Activated CD4-positive, CD25-positive, alpha-beta regulatory T cell treated with anti-CD3 and anti-CD28 coated beads, Interleukin-2, amount 50 U/mL, for 72 hours (primary cell): ENCODE results near the gene METTL26.

Experiments used
- DNase-seq: peaks from one replicate; pipeline ENCODE4 v3.0.0; 2021

The METTL26 gene

DNA sequence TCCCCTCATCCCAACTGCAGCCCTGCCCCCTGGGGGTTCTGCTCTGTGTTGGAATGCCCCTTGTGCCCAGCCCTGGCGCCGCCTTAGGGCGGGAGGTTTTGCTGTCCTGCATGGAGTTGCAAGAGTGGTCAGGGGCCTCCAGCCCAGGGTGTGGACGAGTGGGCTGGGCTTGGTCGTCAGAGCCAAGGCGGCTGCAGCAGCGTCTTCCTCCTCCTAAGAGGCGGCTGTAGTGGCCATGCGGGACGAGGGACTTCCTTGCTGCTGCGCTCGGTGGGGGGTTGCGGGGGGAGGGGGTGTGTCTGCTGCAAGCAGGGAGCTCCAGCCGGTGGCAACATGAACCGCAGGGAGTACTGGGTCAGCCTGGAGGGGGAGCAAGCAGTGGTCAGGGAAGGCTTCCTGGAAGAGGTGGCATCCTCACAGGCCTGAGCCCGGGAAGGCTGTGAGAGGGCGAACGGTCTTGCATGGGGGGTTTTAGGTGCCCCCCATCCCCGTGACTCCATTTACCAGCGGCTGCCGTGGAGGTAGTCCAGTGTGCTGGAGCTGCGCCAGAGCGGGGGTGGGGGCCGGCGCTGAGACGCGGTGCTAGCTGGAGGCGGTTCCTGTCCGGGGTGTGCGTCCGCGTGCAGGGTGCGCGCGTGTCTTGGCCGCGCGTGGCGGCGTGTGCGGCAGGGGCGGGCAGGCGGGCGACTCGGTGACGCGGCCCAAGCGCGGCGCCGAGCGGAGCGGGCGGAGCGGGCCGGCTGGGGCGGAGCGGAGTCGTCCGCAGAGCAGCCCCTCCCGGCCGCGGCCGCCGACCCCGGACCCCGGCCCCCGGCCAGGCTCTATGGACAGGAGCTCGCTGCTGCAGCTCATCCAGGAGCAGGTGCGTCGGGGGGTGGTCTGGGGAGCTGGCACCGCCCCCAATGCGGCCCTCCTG, 39.1 kb upstream of the METTL26 start, which contains the start of gene RHBDL1:
Gene RHBDL1, plus strand, starts transcription at position 704 of the 916 bp plus-strand sequence. Its CDS starts 120 bp downstream, at position 824.
- DNase-seq = no peak

DNA sequence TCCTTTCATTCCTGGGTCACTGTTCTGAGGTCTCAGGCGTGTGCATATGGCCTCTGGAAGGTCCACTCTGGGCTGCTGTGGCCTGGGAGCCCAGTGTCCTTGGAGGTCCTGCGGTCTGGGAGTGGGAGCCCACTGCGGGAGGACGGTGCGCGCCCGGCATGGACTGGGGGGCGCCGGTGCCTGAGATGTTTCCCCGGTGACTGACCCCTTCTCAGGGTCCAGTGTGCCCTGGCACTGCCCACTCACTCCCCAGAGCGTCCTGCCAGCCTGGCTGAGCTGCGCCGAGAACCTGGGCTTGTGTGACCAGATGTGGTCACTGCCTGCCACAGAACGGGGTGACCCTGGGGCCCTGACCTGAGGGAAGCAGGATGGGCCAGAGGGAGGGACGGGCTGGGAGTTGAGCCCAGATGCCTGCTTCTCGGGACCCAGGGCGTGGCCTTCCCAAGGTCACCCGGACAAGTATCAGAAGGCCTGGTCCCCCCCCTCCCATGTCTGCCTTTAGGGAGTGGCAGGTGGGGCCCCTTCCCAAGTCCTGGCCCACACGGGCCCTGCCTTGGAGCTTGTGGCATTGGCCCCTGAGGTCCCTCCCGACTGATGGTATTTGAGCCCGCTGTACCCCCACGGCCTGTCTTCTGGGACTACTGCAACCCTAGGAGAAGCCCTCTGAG, 38.2 kb upstream of the METTL26 start:
- no peak for DNase-seq

DNA sequence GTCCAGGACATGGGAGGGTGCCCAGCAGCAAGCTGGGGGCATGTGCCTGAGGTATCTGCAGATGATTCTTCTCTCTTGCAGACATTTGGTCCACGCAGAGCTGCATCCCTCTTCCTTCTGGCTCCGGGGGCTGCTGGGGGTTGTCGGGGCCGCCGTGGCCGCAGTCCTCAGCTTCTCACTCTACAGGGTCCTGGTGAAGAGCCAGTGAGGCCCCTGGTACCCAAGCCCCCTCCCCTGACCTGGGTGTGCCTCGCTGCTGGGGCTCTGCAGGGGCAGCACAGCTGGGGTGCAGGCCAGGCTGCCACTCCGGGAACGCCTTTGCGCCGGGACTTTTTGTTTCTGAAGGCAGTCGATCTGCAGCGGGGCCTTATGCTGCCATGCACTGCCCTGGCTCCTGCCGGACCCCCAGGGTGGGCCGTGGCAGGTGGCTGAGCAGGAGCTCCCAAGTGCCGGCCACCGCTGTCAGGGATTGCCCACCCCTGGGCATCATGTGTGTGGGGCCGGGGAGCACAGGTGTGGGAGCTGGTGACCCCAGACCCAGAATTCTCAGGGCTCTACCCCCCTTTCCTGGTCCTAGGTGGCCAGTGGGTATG, 37.4 kb upstream of the METTL26 start:
- DNase-seq = no peak

DNA sequence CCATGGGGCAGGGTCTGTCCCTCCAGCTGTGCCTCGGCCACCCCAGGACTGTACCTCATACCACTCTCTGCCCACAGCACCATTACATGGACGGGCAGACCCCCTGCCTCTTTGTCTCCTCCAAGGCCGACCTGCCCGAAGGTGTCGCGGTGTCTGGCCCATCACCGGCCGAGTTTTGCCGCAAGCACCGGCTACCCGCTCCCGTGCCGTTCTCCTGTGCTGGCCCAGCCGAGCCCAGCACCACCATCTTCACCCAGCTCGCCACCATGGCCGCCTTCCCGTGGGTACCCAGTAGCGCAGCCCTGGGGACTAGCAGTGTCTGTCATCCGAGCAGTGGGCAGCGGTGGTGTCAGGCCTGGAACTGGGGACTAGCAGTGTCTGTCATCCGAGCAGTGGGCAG, 36.7 kb upstream of the METTL26 start:
- DNase-seq = no peak

DNA sequence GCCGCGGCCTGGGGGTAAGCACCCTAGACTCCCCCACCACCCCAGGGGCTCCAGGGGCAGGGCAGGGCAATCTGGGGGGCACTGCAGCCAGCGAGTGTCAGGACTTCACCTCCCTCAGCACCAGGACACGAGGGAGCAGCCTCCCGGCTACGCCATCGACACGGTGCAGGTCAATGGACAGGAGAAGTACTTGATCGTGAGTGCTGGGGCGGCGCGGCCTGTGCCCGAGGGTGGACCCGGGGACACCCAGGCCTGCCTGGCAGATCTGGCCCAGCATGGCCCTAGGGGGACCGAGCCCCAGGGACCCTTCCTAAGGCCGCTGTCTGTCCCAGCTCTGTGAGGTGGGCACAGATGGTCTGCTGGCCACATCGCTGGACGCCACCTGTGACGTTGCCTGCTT, 36.3 kb upstream of the METTL26 start:
- DNase-seq = no peak

DNA sequence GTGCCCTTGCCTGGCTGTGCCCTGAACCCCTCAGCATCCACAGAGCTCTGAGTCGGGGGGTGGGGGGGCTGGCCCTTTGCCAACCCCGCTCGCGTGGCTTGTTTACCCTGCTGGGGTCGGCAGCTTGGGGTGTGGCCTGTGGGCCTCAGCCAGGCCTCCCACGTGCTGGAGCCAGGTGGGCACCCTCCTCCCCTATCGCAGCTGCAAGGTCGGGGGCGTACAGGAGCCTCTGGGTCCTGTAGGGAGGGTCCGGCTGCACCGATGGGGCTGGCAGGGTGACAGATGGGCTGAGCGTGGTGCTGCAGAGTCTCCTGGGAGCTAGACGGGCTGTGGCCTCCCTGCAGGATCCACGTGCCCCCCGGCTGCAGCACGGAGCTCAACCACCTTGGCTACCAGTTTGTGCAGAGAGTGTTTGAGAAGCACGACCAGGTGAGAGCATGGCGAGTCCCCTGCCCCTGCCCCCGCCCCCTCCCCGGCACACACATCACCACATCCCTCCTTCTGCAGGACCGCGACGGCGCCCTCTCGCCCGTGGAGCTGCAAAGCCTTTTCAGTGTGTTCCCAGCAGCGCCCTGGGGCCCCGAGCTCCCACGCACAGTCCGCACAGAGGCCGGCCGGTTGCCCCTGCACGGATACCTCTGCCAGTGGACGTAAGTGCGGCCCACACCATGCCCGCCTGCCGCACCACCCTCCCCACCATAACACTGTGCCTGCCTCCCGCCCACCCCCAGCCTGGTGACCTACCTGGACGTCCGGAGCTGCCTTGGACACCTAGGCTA, 35.4 kb upstream of the METTL26 start:
- DNase-seq = no peak

DNA sequence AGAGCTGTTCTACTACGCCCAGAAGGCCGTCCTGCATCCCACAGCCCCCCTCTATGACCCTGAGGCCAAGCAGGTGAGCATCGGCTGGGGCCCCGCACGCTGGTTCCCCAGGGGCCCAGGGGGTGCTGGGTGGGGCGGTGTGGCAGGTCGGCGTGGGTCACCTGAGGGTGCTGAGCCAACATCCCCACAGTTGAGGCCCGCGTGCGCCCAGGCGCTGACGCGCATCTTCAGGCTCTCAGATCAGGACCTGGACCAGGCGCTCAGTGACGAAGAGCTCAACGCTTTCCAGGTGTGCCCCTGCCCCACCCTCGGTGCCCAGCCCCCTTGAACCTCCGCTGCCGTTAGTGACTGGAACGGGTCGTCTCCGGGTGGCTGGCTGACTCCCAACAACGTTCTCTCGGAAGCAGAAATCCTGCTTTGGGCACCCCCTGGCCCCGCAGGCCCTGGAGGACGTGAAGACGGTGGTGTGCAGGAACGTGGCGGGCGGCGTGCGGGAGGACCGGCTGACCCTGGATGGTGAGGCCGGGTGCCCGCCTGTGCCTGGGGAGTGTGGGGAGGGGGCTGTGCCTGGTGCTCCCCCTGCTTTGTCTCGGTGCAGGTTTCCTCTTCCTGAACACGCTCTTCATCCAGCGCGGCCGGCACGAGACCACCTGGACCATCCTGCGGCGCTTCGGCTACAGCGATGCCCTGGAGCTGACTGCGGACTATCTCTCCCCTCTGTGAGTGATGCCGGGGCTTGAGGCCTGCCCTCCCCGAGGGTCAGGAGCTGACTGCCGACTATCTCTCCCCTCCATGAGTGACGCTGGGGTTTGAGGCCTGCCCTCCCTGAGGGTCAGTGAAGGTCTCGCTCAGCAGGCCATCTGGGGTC, 34.6 kb upstream of the METTL26 start:
- no peak for DNase-seq

DNA sequence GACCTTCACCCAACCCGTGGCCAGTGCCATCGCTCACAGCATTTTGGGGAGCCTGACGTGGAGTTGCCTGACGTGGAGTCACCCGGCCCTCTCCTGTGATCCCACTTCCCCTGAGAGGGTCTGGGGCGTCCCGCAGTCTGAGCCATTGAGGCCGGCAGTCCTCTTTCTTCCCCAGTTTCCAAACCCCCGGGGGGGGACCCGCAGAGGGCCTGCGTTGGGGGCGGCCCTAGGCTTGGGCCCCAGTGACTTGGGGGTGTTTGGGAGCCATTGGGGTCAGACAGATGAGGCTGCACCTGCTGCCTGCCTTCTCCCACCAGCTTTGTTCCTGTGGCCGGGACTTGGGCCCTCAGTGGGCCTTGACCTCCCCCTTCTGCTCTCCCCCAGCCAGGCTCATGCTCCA, 33.6 kb upstream of the METTL26 start:
- DNase-seq = no peak

DNA sequence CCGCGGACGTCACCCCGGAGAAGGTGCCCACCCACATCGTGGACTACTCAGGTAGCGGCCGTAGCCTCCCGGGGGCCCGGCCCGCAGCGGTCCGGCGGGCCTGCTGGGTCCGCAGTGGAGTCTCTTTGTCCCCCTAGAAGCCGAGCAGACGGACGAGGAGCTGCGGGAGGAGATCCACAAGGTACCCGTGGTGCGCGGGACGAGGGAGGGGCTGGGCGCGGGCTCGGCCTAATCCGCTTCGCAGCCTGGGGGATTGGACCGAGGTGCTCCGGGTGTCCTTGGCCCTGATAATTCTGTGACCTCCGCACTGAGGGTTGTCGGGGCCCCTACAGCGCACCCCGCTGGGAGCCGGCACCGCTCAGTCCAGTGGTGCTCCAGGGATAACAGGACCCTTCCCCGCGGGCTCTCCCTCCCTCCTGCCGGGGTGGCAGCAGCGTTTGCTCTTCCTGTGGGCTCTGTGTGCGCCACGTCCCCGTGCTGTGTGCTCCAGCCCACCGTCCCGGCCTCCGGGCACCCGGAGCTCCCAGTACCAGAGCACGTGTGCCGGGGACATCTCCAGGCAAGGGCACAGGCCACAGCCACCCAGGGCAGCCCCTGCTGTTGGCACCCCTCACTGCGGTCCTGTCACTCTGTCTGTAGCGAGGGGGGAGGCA, 32.5 kb upstream of the METTL26 start:
- no peak for DNase-seq

DNA sequence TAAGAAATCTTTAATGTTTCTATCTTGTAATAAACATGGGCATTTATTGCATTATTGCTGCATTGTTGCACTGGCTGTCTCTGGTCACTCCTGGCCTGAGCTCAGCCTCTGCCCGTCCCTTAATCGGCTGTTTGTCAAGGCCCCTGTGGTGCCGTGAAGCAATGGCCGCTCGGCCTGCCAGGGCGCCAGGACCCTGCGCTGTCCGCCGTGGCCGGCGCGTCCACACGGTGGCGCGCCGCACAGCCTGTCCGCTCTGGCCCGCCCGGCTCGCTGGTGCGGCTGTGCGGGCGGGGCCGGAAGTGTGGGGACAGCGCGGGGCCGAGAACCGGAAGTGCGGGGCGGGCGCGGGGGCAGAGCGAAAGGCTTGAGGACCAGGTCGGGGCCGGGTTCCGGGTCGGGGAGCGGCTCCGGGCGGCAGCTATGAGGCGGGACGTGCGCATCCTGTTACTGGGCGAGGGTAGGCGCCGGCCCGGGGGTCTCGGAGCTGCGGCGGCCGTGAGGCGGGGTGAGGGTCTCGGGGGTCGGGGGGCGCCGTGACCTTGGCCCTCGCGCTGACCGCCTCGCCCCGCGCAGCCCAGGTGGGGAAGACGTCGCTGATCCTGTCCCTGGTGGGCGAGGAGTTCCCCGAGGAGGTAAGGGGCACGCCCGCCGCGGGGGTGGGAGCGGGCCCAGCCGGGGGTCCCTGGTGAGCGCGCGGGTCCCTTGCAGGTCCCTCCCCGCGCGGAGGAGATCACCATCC, 31.8 kb upstream of the METTL26 start, which contains the start of gene RHOT2:
Gene RHOT2, plus strand, starts transcription at position 353 of the 739 bp plus-strand sequence. Its CDS starts 68 bp downstream, at position 421.
- DNase-seq = peak; percentile 97

DNA sequence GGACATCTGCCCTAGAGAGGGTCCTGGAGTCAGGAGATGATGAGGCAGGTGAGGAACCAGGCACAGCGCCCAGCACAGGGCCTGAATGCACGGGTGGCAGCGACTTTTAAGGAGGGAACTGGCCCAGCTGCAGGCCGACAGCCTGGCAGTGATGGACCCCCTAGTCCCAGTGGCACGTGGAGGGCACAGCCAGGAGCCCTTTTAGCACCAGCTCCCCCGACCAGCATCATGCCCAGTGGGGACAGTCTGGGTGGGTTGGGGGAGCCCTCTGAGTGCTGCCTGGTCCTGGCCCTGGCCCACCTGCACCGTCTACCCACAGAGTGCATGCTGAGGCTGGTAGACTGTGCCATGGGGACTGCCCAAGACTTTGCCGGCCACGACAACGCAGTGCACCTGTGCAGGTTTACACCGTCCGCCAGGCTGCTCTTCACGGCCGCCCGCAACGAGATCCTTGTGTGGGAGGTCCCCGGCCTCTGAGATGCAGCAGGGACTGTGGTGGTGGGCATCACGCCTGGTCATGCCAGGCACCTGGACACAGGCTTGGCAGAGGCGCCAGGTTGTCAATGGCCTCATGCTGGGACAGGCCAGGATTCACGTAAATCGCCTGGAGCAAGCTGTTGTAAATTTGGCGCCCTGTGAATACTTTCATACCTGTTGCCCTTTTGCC, 31.1 kb upstream of the METTL26 start:
- DNase-seq = no peak

DNA sequence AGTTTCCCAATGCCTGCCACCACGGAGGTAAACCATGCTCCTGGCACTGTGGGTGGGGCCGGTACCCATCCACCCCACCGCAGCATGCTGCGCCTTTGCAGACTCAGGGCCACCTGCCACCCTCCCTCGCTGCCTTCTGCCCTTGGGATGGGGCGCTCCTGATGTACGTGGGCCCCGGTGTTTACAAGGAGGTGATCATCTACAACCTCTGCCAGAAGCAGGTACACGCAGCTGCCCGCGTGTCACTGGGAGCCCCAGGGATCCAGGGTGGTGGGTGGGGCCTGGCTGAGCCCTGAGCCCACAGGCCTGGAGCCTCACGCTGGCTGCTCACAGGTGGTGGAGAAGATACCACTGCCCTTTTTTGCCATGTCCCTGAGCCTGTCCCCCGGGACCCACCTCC, 30.5 kb upstream of the METTL26 start:
- DNase-seq = no peak

DNA sequence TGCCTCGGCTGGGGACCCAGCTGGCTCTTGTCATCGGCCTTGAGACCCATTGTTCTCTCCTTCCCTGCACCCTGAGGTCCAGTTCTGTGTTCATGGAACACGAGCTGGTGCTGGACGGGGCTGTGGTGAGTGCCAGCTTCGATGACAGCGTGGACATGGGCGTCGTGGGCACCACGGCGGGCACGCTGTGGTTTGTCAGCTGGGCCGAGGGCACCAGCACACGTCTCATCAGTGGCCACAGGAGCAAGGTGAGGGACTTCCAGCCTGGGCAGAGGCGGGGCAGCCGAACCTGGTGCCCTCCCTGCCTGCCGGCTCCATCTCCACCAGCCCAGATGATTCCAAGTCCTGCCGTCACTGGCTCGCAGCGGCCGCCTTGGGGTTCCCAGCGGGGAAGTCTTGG, 26.5 kb upstream of the METTL26 start:
- DNase-seq = no peak

DNA sequence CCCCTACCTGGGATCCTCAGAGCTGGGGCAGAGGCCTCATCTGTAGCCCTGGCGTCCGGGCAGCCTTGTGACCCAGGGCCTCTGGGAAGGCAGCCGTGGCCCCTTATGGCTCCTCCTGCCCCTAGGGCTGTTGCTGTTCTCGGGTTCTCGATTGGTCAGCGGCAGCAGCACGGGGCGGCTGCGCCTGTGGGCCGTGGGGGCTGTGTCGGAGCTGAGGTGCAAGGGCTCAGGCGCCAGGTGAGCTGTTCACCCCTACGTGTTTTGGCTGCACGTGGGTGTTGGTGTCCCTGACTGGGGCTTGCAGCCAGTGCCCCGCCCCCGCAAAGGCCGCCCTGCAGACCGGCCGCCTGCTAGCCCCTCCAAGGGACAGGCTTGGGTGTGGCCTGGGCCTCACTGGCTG, 26.0 kb upstream of the METTL26 start:
- no peak for DNase-seq

DNA sequence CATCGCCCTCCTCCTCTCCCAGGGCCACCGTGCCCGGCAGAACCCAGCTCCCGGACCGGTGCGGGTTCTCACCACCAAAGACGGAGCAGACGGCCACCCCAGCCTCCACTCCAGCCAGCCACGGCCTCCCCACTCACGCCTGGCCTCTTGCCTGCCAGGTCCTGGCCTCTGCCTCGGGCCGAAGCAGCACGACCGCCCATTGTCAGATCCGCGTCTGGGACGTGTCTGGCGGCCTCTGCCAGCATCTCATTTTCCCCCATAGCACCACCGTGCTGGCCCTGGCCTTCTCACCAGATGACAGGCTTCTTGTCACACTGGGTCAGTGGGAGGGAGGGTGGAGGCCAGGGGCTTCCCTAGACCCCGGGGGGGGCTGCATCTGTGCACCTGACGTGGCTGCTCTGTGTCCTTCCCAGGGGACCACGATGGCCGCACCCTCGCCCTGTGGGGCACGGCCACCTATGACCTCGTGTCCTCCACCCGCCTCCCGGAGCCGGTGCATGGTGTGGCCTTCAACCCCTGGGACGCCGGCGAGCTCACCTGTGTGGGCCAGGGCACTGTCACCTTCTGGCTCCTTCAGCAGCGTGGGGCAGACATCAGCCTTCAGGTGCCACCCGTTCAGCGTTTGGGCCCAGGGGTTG, 25.2 kb upstream of the METTL26 start:
- no peak for DNase-seq

DNA sequence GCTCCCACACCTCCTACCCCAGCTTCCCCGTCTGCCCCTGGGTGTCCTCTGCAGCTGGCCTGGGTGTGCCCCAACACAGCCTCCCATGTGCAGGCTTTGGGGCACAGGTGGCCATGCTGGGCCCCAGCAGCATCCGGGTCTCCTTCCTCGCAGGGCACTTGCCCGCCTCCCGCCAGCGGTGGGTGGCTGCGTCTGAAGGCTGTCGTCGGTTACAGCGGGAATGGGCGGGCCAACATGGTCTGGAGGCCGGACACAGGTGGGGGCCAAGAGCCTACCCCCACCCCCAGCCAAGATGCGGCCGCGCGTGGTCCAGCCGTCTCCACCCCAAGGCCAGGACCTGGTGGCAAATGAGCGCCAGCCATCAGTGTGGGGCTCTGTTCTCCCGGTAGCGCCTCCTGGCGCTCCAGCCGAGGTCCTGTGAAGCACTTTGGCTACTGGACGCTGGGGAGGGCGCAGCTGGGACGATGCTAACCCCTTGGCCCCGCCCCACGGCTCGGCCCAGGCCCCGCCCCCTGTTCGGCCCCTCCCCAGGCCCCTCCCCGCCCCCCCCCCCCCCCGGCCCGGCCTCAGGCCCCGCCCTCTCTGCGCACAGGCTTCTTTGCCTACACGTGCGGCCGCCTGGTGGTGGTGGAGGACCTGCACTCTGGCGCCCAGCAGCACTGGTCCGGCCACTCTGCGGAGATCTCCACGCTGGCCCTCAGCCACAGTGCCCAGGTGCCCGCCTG, 24.5 kb upstream of the METTL26 start:
- DNase-seq = peak; percentile 70

DNA sequence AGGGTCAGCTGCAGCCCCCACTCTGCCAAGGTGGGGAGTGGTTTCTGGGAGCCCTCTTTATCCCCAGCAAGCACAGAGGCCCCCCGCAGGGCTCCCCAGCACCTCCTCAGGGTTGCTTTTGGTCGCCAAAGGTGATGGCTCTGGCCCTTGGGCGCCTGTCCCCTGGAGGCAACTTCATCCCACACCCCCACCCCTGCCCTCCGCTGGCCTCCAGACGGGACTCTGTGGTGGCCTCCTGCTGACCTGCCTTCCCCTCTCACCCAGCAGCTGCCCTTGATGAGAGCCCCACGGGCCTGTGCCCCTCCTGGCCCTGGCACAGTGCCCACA, 24.0 kb upstream of the METTL26 start:
- DNase-seq = no peak

DNA sequence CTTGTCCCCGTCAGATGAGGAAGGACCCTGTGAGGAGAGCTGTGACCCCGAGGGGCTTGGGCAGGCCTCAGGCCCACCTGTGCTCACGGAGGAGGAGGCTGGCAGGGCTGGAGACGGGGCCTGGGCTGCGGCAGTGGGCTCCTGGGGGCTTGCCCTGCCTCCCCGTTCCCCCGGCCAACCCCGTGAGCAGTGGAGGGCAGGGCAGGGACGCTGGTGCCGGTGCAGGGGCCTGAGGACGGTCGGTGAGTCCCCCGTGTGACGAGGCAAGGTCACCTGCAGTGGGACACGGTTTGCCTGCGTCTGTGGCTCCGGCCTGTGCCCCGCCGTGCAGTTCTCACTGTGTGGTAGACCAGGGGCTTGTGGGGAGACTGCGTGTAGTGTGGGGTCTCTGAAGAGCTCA, 23.5 kb upstream of the METTL26 start:
- DNase-seq = no peak
